Caco-2 (cell line): ENCODE results near the gene ESYT1. TPM values are rescaled to one million over a fixed set of nuclear protein-coding genes. Genes with fewer than 3 reads are reported as not detected.

Source experiments
- Bru-seq: library from RNA; stranded (reverse); fragments of 400-500 nt; gene quantifications from one replicate; lab custom pipeline; 2021; lab: Mats Ljungman, UMichigan
- BruChase-seq, 2 experiments: library from RNA; stranded (reverse); fragments of 400-500 nt; gene quantifications; one replicate each; lab custom pipeline; 2021; lab: Mats Ljungman, UMichigan
- BruUV-seq: library from RNA; stranded (reverse); fragments of 400-500 nt; replicated peaks from 2 replicates; lab custom pipeline; 2021; lab: Mats Ljungman, UMichigan
- CTCF ChIA-PET: fragments of 300-600 bp; sonication (Branson Sonifier 250); formaldehyde crosslinking; loops from one replicate; lab custom pipeline; 2022; ENCODE audit warnings: antibody characterized with exemption; lab: Charles Lee
- POLR2A ChIA-PET: fragments of 300-600 bp; sonication (Branson Sonifier 250); formaldehyde crosslinking; loops from one replicate; lab custom pipeline; 2022; ENCODE audit warnings: antibody characterized with exemption; lab: Charles Lee
- DNase-seq, 2 experiments: peaks; one replicate each; pipeline versions ENCODE4 v3.0.0 to v3.0.0-alpha.2; 2020 to 2022
- H3K27me3 ChIP-seq: replicated peaks from 2 replicates; pipeline ENCODE4 v1.6.0; 2011; ENCODE audit warnings: low read length; ENCODE audit not compliant: control insufficient read depth, insufficient read depth
- H3K36me3 ChIP-seq: 2 replicates; pipeline ENCODE4 v1.5.1; 2011; ENCODE audit warnings: low read length; ENCODE audit not compliant: control insufficient read depth, insufficient read depth
- H3K4me1 ChIP-seq: fragments of 250-450 bp; sonication (Bioruptor Pico); 2 replicates; pipeline ENCODE4 v1.5.1; 2020; ENCODE audit warnings: mild to moderate bottlenecking
- H3K4me3 ChIP-seq: 2 replicates; pipeline ENCODE4 v1.5.1; 2011; ENCODE audit warnings: low read depth, mild to moderate bottlenecking, control low read depth, low read length
- H3K9me3 ChIP-seq: fragments of 250-450 bp; sonication (Bioruptor Pico); 2 replicates; pipeline ENCODE4 v1.5.1; 2020; ENCODE audit warnings: mild to moderate bottlenecking, moderate library complexity
- H3K27ac Mint-ChIP-seq: one replicate; pipeline ENCODE4 v1.8.0; 2022; ENCODE audit warnings: mixed read lengths; ENCODE audit not compliant: unreplicated experiment
- H3K27me3 Mint-ChIP-seq: one replicate; pipeline ENCODE4 v1.8.0; 2022; ENCODE audit warnings: mixed read lengths; ENCODE audit not compliant: insufficient read depth, unreplicated experiment
- H3K36me3 Mint-ChIP-seq: one replicate; pipeline ENCODE4 v1.8.0; 2022; ENCODE audit warnings: mild to moderate bottlenecking, mixed read lengths; ENCODE audit not compliant: insufficient read depth, unreplicated experiment
- H3K4me1 Mint-ChIP-seq: one replicate; pipeline ENCODE4 v1.8.0; 2022; ENCODE audit warnings: low read depth, mixed read lengths; ENCODE audit not compliant: unreplicated experiment
- H3K4me3 Mint-ChIP-seq: one replicate; pipeline ENCODE4 v1.8.0; 2022; ENCODE audit warnings: mild to moderate bottlenecking, moderate library complexity, mixed read lengths; ENCODE audit not compliant: unreplicated experiment
- H3K9me3 Mint-ChIP-seq: one replicate; pipeline ENCODE4 v1.8.0; 2022; ENCODE audit warnings: mixed read lengths; ENCODE audit not compliant: unreplicated experiment
- intact Hi-C: fragments of 100-400 bp; cut with micrococcal nuclease; formaldehyde crosslinking; loops from one replicate; pipeline ENCODE4 v1.10.0; 2022; ENCODE audit not compliant: unreplicated experiment
- long read RNA-seq: library from polyadenylated mRNA; stranded (forward); transcript quantifications from one replicate; pipeline ENCODE4 v2.0.0, GENCODE V29; 2022
- total RNA-seq: library from RNA; stranded (reverse); gene quantifications from 2 replicates; pipeline ENCODE4 v1.2.3, GENCODE V29; 2022
- TF ChIP-seq, protein P1 (sequence below), 2 experiments: fragments of 200-600 bp in 1 of 2; IDR thresholded peaks; 1 replicate in 1 of 2; 2 replicates in 1 of 2; pipeline versions ENCODE4 v1.5.1 to v1.8.0; 2011 to 2022; ENCODE audit warnings: antibody characterized with exemption in 1 of 2, control low read depth in 1 of 2, inconsistent platforms in 1 of 2, low read depth in 1 of 2, low read length in 1 of 2, mild to moderate bottlenecking in 1 of 2, moderate library complexity in 1 of 2; ENCODE audit not compliant: insufficient read depth in 1 of 2, severe bottlenecking in 1 of 2, unreplicated experiment in 1 of 2

ESYT1 gene
- total RNA-seq: 70.4 and 79.0 TPM in 2 replicates
- Bru-seq, nascent RNA: percentile 63 among the genes with signal in this experiment
- percentile 76 among the genes with signal in this experiment for BruChase-seq, experiment 1, labeled RNA remaining after a 2-hour chase
- BruChase-seq, experiment 2, labeled RNA remaining after a 6-hour chase: percentile 90 among the genes with signal in this experiment
- long read RNA-seq, full-length matches to known transcripts: 117 of 164 reads
- long read RNA-seq, partial matches to known transcripts: 25 of 164 reads
- long read RNA-seq, other reads (novel, unspliced or antisense): 22 of 164 reads

GRCh38 chr12:56127888-56128669, at the start of gene ESYT1:
ESYT1 (plus strand) TSS chr12:56128267; CDS start chr12:56128320, 53 bp downstream.
- POLR2A ChIA-PET: interaction anchor here (0.5 to 2.0 kb wide), 17 partner anchors 10 to 151 kb away, joined by 3 to 27 read pairs (median 7); partner anchors contain the start of genes ANKRD52, MYL6, MYL6B and PA2G4
- H3K4me3 Mint-ChIP-seq: peak within 1 kb of the TSS; percentile 89
- CTCF ChIA-PET: interaction anchor here (0.5 to 2.8 kb wide), 23 partner anchors 8 to 509 kb away, joined by 3 to 66 read pairs (median 4); partner anchors contain the start of genes MYL6, MYL6B, PA2G4 and RAB5B
- intact Hi-C loops: loop anchor here (1.0 to 2.0 kb wide), 6 partner anchors 9 to 139 kb away; partner anchors contain the start of genes ANKRD52, COQ10A, MYL6B and SMARCC2
- no peaks in the 10 kb centered on the region for H3K27me3 ChIP-seq
- H3K36me3 ChIP-seq: peaks cover 6% of the 10 kb centered on the region
- H3K9me3 Mint-ChIP-seq: no peaks in the 10 kb centered on the region
- peaks cover 57% of the 10 kb centered on the region for H3K36me3 Mint-ChIP-seq
- no peaks in the 10 kb centered on the region for H3K9me3 ChIP-seq
- H3K4me1 Mint-ChIP-seq: peaks cover 35% of the 10 kb centered on the region
- no peaks in the 10 kb centered on the region for H3K27me3 Mint-ChIP-seq
- TF ChIP-seq, protein P1, sequence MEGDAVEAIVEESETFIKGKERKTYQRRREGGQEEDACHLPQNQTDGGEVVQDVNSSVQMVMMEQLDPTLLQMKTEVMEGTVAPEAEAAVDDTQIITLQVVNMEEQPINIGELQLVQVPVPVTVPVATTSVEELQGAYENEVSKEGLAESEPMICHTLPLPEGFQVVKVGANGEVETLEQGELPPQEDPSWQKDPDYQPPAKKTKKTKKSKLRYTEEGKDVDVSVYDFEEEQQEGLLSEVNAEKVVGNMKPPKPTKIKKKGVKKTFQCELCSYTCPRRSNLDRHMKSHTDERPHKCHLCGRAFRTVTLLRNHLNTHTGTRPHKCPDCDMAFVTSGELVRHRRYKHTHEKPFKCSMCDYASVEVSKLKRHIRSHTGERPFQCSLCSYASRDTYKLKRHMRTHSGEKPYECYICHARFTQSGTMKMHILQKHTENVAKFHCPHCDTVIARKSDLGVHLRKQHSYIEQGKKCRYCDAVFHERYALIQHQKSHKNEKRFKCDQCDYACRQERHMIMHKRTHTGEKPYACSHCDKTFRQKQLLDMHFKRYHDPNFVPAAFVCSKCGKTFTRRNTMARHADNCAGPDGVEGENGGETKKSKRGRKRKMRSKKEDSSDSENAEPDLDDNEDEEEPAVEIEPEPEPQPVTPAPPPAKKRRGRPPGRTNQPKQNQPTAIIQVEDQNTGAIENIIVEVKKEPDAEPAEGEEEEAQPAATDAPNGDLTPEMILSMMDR (IDR thresholded peaks at IDR 0.05; ENCODE audit: insufficient read depth in 1 of 2, low read depth in 1 of 2, low read length in 1 of 2, severe bottlenecking in 1 of 2, unreplicated experiment in 1 of 2): no peak
- H3K4me3 ChIP-seq: peak within 1 kb of the TSS; percentile 75
- DNase-seq: peak; percentile 99
- BruUV-seq: TSS peak; percentile 57
- peak within 1 kb of the TSS; percentile 91 for H3K27ac Mint-ChIP-seq
- peaks cover 29% of the 10 kb centered on the region for H3K4me1 ChIP-seq

DNA sequence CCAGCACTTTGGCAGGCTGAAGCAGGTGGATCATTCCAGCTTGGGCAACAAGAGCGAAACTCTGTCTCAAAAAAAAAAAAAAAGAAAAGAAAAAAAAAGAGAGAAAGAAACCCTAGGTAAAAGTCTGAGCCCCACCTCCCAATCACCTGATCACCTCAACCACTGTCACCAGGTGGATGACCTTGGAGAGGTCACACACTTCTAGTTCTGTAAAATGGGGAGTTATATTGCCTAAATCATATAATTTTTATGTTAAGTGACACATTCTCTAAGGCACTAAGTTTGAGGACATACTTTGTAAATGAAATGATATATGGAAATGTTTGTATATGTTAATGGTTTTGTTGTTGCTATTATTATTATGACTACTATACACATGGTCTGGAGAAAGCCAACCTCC, 49.6 kb upstream of the ESYT1 start:
- intact Hi-C loops: no loop called here
- Histone ChIP-seq H3K27me3 (no peaks in the 10 kb centered on the region), H3K9me3 (no peaks in the 10 kb centered on the region), H3K36me3 (0 out of 2 replicates have a peak, but pooled peaks cover 1% of the 10 kb centered on the region), H3K4me1 (peaks cover 24% of the 10 kb centered on the region), H3K4me3 (peak overlapping the region; percentile 74; the same call in 1 of the 2 replicates)
- ChIA-PET POLR2A (interaction anchor here (0.6 to 4.1 kb wide), 3 partner anchors 25 to 1161 kb away, joined by 3 to 48 read pairs (median 4); partner anchors contain the start of genes ESYT1 and PA2G4), CTCF (interaction anchor here (0.6 to 1.4 kb wide), 2 partner anchors 8 to 26 kb away, joined by 3 to 22 read pairs; partner anchors contain the start of gene PA2G4)
- TF ChIP-seq, protein P1 (IDR thresholded peaks at IDR 0.05; ENCODE audit: insufficient read depth in 1 of 2, low read depth in 1 of 2, low read length in 1 of 2, severe bottlenecking in 1 of 2, unreplicated experiment in 1 of 2): no peak
- BruUV-seq: no TSS peak
- Mint-ChIP-seq H3K27ac (peak overlapping the region; percentile 92), H3K36me3 (peaks cover 38% of the 10 kb centered on the region), H3K4me3 (peak overlapping the region; percentile 89), H3K27me3 (no peaks in the 10 kb centered on the region), H3K4me1 (peaks cover 7% of the 10 kb centered on the region), H3K9me3 (no peaks in the 10 kb centered on the region)
- no peak for DNase-seq
